GM18519 (cell line): ENCODE data around the gene PLPPR3.
"Not testable (repeated sequence)": the region's sequence is repeated elsewhere in the genome, so short reads cannot be mapped to it uniquely, and the experiment has no call there.

ENCODE experiments used
- ATAC-seq: cut with Tn5 transposase; IDR thresholded peaks from one replicate; pipeline ENCODE4 v1.9.1; 2021; ENCODE audit warnings: mild to moderate bottlenecking, moderate library complexity; ENCODE audit not compliant: unreplicated experiment, low FRiP score

Gene PLPPR3

DNA sequence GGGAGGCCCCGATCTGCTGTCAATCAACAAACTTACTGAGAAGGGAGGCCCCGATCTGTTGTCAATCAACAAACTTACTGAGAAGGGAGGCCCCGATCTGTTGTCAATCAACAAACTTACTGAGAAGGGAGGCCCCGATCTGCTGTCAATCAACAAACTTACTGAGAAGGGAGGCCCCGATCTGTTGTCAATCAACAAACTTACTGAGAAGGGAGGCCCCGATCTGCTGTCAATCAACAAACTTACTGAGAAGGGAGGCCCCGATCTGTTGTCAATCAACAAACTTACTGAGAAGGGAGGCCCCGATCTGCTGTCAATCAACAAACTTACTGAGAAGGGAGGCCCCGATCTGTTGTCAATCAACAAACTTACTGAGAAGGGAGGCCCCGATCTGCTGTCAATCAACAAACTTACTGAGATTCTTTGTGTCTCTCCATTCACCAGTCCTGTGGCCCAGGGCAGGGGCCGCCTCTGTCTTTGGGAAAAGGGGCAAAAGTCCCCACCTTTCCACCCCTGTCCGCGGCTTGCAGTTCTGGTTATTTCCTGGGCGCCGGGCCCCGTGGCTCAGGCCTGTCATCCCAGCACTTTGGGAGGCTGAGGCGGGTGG, 32.0 kb upstream of the PLPPR3 start:
- not testable (repeated sequence) for ATAC-seq

DNA sequence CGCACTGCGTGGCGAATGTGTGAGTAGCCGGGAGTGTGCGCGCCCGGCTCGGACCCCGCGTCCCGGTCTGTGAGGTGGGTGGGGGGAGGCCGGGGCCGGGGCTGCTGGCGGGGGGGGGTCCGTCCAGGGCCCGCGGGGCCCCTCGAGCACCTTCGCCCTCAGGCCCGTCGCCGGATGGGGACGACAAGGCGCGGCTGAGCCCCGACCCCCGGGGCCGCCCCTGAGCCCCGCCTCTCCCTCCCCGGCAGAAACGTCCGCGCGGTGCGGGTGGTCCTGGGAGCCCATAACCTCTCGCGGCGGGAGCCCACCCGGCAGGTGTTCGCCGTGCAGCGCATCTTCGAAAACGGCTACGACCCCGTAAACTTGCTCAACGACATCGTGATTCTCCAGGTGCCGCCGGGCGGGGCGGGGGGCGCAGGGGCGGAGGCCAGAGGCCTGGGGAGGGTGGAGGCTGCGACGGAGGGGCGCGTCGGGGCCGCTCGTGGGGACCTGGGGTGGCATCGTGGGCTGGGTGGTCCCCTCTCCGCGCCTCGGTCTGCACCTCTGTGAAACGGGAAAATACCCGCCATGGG, 31.3 kb upstream of the PLPPR3 start:
- ATAC-seq: no peak

DNA sequence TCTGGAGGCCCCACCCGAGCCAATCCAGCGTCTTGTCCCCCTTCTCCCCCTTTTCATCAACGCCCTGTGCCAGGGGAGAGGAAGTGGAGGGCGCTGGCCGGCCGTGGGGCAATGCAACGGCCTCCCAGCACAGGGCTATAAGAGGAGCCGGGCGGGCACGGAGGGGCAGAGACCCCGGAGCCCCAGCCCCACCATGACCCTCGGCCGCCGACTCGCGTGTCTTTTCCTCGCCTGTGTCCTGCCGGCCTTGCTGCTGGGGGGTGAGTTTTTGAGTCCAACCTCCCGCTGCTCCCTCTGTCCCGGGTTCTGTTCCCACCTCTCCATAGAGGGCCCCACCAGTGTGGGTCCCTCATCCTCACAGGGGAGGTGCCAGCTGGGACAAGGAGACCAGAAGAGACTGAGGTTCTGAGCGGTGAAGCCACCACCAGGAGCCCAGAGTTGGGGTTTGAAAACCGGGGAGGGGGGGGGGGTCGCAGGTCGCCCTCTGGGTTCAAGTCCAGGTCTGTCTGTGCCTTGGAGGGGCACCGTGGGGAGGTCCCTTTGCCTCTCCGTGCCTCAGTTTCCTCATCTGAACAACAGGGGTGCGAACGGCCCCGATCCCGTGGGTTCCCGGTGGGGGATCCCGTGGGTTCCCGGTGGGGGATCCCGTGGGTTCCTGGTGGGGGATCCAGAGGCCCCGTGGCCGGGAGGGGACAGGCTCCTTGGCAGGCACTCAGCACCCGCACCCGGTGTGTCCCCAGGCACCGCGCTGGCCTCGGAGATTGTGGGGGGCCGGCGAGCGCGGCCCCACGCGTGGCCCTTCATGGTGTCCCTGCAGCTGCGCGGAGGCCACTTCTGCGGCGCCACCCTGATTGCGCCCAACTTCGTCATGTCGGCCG, 30.6 kb upstream of the PLPPR3 start, which contains the start of gene ELANE:
Gene ELANE (plus strand): TSS at position 168 of the 878 bp plus-strand sequence. CDS start 26 bp downstream, at position 194.
- no peak for ATAC-seq

DNA sequence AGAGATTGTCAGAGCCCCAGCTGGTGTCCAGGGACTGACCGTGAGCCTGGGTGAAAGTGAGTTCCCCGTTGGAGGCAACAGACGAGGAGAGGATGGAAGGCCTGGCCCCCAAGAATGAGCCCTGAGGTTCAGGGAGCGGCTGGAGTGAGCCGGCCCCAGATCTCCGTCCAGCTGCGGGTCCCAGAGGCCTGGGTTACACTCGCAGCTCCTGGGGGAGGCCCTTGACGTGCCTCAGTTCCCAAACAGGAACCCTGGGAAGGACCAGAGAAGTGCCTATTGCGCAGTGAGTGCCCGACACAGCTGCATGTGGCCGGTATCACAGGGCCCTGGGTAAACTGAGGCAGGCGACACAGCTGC, 29.2 kb upstream of the PLPPR3 start:
- ATAC-seq: no peak

DNA sequence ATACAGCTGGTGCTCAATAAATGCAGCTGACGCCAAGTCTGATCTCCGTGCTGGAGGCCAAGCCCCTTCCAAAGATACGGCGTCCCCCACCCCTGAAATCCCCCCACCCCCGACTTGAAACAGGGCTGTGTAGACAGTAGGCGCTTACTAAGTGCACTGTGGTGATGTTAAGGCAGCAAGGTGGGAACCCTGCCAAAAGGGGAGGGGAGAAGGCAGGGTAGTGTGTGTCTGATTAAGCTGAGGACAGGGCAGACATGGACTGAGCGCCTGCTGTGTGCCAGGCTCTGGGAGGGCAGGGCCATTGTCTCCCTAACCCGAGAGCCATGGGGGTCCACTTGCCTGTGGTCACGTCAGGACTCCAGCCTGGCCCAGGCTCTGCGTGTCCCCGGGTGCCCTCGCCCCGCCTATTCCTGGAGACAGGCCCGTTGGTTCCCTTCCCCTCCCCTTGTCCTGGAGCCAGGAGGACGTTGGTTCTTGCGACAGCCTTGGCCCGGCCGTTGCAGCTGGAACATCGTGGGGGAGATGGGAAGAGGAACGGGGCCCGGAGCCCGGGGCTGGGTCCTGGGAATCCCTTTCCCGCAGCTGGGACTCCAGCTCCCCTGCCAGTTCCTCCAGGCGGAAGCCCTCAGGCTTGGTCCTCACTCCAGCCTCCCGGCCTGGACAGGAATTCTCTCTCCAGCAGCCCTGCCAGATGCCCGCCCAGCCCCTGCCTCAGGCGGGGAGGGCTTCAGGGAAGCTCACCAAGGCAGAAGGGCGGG, 28.6 kb upstream of the PLPPR3 start:
- no peak for ATAC-seq

DNA sequence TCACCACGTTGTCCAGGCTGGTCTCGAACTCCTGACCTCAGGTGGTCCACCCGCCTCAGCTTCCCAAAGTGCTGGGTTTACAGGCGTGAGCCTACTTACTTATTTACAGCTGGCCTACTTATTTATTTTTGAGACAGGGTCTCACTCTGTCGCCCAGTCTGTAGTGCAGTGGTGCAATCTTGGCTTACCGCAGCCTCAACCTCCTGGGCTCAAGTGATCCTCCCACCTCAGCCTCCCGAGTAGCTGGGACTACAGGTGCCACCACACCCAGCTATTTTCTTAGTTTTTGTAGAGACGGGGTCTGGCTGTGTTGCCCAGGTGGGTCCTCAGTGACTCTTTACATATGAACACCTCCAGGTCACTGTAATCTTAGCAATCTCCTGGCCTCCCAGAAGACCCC, 27.4 kb upstream of the PLPPR3 start:
- ATAC-seq: not testable (repeated sequence)

DNA sequence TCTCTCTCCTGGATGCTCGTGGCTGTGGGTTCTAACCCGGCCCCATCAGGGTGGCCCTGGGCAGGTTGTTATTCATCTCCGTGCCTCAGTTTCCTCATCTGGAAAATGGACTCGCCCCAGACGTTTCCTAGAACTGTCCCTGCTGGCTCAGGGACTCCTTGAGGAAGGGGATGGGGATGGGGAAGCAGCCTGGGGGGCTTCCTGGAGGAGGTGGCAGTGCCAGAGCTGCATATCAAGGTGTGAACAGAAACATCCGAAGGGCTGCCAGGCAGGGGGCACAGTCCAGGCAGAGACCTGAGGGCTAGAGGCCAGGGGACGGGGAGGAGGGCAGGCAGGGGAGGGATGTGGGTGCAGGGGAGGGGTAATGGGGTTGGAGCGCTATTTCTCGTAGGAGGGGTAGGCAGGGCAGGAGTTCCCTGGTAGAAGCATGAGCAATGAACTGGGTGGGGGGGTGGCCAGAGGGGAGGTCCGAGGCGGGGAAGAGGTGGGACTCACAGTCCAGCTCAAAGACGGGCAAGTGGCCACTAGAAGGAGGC, 26.7 kb upstream of the PLPPR3 start:
- no peak for ATAC-seq

DNA sequence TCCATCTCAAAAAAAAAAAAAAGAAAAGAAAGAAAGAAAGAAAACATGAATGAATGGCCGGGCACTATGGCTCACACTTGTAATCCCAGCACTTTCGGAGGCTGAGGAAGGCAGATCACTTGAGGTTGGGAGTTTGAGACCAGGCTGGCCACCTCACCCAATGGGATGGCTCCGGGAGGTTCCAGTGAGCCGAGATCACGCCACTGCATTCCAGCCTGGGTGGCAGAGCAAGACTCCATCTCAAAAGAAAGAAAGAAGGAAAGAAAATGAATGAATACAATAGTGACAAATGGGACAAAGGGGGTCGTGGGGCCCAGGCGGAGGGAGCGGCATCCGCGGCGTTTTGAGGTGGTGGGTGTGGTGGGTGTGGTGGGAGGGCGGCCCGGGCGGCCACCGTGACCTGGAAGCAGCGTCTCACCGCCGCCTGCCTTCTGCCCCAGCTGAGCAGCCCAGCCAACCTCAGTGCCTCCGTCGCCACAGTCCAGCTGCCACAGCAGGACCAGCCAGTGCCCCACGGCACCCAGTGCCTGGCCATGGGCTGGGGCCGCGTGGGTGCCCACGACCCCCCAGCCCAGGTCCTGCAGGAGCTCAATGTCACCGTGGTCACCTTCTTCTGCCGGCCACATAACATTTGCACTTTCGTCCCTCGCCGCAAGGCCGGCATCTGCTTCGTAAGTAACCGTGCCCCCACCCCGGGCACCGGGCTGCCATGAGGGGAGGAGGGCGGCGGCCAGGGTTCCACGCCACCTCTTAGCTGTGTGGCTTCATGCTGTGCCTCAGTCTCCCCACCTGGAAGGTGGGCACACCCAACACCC, 24.2 kb upstream of the PLPPR3 start:
- no peak for ATAC-seq

DNA sequence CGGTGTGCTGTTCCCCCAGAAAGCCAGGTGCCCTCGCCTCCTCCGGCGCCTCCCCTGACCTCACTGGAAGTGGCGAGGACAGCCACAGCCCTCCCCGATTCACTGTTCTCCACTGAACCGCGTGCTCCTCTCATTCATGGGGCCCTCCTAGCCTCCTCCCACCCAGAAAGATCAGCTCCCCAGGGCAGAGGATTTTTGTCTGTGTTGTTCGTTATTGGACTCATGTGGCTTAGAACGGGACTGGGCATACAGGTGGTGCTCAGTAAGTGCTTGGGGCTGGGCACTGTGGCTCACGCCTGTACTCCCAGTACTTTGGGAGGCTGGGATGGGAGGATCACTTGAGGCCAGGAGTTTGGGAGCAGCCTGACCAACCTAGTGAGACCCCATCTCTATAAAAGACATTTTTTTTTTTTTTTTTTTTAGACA, 22.8 kb upstream of the PLPPR3 start:
- ATAC-seq: no peak

DNA sequence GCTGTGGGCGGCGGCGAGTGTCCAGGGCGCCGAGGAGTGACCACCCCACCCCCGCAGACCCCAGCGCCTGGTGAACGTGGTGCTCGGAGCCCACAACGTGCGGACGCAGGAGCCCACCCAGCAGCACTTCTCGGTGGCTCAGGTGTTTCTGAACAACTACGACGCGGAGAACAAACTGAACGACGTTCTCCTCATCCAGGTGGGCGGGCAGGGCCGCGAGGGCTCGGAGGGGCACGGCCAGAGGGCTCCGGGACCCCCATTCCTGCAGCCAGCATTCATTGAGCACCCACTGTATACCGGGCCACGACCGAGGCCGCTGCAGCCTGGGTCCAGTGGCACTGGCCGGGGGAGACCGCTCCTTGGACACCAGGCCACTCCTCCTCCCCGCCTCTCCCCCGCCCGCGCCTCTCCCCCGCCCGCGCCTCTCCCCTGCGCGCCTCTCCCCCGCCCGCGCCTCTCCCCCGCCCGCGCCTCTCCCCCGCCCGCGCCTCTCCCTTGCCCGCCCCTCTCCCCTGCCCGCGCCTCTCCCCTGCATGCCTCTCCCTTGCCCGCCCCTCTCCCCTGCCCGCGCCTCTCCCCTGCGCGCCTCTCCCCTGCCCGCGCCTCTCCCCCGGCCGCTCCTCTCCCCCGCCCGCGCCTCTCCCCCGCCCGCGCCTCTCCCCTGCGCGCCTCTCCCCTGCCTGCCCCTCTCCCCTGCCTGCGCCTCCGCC, 22.2 kb upstream of the PLPPR3 start:
- no peak for ATAC-seq

DNA sequence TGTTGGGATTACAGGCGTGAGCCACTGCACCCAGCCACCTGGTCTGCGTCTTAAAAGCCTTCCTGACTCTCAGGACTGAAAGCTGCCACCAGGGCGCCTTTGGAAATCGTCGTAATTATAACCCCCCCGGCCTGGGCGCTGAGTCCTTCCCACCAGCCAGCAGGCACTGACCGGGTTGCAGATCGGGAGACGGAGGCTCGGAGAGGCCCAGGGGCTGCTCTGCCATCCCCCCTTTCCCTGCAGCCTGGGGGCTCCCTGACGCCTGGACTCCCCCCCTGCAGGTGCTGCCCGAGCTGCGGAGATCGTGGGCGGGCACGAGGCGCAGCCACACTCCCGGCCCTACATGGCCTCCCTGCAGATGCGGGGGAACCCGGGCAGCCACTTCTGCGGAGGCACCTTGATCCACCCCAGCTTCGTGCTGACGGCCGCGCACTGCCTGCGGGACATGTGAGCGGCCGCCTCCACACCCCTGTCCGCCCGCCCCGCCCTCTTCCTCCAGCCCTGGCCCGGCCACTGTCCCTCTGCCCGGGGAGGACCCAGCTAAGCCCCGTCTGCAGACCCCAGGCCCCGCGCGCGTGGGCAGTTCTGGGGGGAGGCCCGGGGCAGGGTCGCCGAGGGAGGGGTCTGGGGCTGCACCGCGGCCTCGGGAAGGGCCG, 21.6 kb upstream of the PLPPR3 start:
- no peak for ATAC-seq

DNA sequence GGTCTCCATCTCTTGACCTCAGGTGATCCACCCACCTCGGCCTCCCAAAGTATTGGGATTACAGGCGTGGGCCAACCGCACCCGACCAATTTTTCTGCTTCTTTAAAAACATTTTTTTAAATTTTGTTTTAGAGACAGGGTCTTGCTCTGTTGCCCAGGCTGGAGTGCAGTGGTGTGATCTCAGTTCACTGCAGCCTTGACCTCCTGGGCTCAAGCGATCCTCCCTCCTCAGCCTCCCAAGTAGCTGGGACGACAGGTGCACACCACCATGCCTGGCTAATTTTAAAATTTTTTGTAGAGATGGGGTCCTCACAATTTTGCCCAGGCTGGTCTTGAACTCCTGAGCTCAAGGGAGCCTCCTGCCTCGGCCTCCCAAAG, 21.0 kb upstream of the PLPPR3 start:
- not testable (repeated sequence) for ATAC-seq

DNA sequence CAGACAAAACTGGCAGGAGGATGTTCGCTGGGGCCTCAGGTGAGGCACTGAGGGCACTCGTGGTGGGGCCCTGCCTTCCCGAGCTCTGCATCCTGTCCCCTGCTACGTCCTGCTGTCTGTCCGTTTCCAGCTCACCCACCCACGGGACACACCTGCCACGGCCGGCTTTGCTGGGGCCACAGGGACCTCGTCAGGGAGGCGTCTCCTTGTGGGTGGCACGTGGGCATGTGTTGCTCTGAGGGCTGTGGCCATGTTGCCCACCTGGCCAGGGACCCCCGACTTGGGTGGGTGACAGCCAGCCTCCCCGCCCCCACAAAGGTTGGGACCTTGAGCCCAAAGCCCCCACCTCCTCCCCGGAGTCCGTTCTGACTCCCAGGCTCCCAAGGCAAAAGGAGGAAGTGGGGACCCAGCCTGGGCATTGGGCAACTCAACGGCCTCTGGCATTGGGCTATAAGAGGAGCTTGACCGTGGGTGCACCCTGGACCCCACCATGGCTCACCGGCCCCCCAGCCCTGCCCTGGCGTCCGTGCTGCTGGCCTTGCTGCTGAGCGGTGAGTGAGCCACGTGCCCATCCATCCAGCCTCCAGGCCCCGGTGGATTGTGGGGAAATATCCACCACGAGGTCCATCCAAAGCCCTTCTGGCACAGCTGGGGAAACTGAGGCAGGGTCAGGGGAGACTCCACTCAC, 18.9 kb upstream of the PLPPR3 start, which contains the start of gene PRTN3:
Gene PRTN3 (plus strand): TSS at position 481 of the 688 bp plus-strand sequence. CDS start 10 bp downstream, at position 491.
- ATAC-seq: no peak

DNA sequence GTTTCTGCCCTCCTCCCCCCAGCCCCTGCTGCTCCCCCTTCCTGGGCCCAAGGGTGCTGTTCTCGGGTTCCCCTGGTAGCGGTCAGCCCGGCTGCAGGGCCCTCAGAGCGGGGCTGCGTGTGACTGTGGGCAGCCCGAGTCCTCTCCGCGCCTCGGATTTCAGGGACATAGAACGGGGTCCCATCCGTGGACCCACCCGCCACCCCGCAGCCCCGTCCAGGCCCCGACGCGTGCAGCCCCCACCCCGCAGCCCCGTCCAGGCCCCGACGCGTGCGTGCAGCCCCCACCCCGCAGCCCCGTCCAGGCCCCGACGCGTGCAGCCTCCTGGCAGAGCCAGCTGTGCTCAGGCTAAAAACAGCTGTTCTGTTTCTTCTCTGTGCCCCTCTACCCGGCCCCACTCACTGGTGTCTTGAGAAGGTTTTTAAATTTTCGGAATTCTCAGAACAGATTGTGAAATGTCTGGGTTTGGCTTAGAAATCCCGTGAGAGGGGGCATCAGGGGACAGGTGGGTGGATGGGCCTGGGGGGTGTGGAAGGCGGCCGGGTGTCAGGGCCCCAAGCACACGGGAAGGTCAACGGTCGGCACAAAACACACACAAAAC, 13.6 kb upstream of the PLPPR3 start:
- no peak for ATAC-seq

DNA sequence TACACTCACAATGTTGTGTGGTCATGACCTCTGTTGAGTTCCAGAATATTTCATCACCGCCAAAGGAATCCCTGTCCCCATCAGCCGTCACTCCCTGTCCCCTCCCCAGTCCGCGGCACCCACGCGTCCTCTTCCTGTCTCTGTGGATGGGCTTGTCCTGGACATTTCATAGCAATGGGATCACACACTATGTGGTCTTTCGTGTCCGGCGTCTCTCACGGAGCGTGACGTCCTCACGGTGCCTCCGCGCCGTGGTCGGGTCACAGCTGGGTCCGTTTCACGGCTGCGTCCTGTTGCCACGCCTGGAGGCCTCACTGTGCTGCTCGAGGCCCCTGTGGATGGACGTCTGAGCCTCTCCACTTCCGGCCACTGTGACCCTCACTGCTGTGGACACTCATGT, 12.5 kb upstream of the PLPPR3 start:
- ATAC-seq: no peak

DNA sequence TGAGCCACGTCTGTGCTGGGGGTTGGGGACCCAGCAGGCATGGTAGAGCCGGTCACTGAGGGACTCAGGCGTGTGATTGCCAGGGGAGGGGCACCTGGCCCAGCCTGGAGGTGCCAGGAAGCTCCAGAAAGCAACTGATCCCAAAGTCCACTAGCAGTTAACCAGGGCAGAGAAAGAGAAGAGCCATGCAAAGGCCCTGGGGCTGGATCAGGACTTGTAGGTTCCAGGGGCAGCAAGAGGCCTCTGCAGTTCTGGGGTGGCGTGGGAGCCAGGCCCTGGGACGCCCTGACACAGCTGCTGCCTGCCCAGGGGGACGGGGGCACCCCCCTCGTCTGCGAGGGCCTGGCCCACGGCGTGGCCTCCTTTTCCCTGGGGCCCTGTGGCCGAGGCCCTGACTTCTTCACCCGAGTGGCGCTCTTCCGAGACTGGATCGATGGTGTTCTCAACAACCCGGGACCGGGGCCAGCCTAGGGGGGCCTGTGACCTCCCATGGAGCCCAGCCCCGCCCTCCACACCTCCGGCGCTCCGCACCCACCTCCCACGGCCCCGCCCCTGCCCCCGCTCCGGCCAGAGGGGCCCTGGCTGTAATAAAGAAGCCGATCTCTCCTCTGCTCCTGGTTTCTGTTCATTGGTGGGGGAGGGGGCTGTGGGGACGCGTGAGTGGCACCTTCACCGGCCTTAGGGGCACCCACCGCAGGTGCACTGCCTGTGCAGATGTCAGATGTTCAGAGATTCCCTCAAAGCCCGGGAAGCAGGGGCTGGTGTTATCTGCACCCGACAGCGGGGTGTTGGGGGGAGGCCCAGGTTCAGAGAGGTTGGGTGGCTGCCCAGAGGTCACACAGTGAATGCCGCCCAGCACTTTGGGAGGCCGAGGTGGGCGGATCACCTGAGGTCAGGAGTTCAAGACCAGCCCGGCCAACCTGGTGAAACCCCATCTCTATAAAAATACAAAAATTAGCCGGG, 9.9 kb upstream of the PLPPR3 start:
- no peak for ATAC-seq
